GM06990 (cell line): ENCODE results near the gene METRN.

Experiments
- DNase-seq: peaks from one replicate; pipeline ENCODE4 v3.0.0-alpha.2; 2011; ENCODE audit not compliant: insufficient read length; ENCODE audit errors: extremely low read depth
- H3K27me3 ChIP-seq: replicated peaks from 2 replicates; pipeline ENCODE4 v1.6.0; 2011; ENCODE audit warnings: low read length; ENCODE audit not compliant: control insufficient read depth, insufficient read depth
- H3K36me3 ChIP-seq: 2 replicates; pipeline ENCODE4 v1.5.1; 2011; ENCODE audit warnings: low read length; ENCODE audit not compliant: control insufficient read depth, insufficient read depth
- H3K4me3 ChIP-seq: replicated peaks from 2 replicates; pipeline ENCODE4 v1.5.1; 2011; ENCODE audit warnings: low read depth, mild to moderate bottlenecking, control low read depth, low read length
- TF ChIP-seq, protein P1 (sequence below): IDR thresholded peaks from 2 replicates; pipeline ENCODE4 v1.5.1; 2011; ENCODE audit warnings: low read length, control low read depth, mild to moderate bottlenecking, inconsistent platforms; ENCODE audit not compliant: insufficient read depth, poor library complexity, severe bottlenecking

METRN gene

DNA sequence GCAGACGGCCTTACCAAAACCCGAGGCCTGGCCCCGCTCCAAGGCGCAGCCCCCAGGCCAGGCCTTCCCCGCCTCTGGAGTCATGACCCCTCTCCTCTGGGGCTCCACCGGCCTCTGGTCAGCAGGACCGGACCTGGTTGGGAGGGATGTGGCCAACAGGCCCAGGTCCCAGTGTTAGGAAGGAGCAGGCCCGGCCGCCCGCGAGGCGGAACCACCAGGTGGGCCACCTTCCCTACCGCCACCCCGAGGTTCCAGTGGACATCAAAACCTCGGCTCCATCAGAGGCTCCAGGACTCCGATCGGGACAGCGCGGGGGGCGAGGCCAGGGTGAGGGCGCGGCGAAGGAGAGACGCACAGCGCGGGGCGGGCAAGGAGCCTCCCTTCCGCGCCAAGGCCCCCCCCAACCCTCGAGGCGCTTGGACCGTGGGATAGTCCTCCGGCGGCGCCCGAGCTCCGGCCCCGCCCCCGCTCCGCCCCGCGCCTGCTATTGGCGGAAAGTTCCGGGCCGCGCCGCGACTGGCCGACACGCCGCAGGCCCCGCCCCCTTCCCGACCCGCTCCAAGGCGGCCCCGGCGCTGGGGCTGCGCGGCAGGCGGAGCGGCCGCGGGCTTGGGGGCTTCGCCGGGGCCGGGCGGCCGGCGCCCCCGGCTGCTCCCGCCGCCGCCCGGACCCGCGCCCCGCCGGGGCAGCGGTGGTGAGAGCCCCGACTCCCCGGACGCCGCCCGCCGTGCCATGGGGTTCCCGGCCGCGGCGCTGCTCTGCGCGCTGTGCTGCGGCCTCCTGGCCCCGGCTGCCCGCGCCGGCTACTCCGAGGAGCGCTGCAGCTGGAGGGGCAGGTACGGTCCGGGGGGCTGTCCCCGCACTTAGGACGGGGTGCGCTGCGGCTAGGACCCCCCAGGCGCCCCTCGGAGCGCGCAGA, at the start of gene METRN:
METRN (plus strand) TSS at position 561 of the 919 bp plus-strand sequence; CDS start at position 733, 172 bp downstream.
- H3K4me3 ChIP-seq = peak within 1 kb of the TSS; percentile 58
- DNase-seq = peak; percentile 86
- H3K36me3 ChIP-seq = no peaks in the 10 kb centered on the region
- H3K27me3 ChIP-seq = peaks cover 2% of the 10 kb centered on the region; the same call in 1 of the 2 replicates
- TF ChIP-seq, protein P1, sequence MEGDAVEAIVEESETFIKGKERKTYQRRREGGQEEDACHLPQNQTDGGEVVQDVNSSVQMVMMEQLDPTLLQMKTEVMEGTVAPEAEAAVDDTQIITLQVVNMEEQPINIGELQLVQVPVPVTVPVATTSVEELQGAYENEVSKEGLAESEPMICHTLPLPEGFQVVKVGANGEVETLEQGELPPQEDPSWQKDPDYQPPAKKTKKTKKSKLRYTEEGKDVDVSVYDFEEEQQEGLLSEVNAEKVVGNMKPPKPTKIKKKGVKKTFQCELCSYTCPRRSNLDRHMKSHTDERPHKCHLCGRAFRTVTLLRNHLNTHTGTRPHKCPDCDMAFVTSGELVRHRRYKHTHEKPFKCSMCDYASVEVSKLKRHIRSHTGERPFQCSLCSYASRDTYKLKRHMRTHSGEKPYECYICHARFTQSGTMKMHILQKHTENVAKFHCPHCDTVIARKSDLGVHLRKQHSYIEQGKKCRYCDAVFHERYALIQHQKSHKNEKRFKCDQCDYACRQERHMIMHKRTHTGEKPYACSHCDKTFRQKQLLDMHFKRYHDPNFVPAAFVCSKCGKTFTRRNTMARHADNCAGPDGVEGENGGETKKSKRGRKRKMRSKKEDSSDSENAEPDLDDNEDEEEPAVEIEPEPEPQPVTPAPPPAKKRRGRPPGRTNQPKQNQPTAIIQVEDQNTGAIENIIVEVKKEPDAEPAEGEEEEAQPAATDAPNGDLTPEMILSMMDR = no peak

DNA sequence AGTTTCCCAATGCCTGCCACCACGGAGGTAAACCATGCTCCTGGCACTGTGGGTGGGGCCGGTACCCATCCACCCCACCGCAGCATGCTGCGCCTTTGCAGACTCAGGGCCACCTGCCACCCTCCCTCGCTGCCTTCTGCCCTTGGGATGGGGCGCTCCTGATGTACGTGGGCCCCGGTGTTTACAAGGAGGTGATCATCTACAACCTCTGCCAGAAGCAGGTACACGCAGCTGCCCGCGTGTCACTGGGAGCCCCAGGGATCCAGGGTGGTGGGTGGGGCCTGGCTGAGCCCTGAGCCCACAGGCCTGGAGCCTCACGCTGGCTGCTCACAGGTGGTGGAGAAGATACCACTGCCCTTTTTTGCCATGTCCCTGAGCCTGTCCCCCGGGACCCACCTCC, 48.3 kb upstream of the METRN start:
- TF ChIP-seq, protein P1 = no peak
- H3K36me3 ChIP-seq = peaks cover 18% of the 10 kb centered on the region
- no peak for DNase-seq
- H3K4me3 ChIP-seq = no peak overlapping the region
- no peaks in the 10 kb centered on the region for H3K27me3 ChIP-seq

DNA sequence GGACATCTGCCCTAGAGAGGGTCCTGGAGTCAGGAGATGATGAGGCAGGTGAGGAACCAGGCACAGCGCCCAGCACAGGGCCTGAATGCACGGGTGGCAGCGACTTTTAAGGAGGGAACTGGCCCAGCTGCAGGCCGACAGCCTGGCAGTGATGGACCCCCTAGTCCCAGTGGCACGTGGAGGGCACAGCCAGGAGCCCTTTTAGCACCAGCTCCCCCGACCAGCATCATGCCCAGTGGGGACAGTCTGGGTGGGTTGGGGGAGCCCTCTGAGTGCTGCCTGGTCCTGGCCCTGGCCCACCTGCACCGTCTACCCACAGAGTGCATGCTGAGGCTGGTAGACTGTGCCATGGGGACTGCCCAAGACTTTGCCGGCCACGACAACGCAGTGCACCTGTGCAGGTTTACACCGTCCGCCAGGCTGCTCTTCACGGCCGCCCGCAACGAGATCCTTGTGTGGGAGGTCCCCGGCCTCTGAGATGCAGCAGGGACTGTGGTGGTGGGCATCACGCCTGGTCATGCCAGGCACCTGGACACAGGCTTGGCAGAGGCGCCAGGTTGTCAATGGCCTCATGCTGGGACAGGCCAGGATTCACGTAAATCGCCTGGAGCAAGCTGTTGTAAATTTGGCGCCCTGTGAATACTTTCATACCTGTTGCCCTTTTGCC, 47.7 kb upstream of the METRN start:
- DNase-seq = no peak
- no peak overlapping the region for H3K4me3 ChIP-seq
- H3K27me3 ChIP-seq = no peaks in the 10 kb centered on the region
- TF ChIP-seq, protein P1 = no peak
- peaks cover 19% of the 10 kb centered on the region for H3K36me3 ChIP-seq

DNA sequence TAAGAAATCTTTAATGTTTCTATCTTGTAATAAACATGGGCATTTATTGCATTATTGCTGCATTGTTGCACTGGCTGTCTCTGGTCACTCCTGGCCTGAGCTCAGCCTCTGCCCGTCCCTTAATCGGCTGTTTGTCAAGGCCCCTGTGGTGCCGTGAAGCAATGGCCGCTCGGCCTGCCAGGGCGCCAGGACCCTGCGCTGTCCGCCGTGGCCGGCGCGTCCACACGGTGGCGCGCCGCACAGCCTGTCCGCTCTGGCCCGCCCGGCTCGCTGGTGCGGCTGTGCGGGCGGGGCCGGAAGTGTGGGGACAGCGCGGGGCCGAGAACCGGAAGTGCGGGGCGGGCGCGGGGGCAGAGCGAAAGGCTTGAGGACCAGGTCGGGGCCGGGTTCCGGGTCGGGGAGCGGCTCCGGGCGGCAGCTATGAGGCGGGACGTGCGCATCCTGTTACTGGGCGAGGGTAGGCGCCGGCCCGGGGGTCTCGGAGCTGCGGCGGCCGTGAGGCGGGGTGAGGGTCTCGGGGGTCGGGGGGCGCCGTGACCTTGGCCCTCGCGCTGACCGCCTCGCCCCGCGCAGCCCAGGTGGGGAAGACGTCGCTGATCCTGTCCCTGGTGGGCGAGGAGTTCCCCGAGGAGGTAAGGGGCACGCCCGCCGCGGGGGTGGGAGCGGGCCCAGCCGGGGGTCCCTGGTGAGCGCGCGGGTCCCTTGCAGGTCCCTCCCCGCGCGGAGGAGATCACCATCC, 47.0 kb upstream of the METRN start, which contains the start of gene RHOT2:
RHOT2 (plus strand) TSS at position 353 of the 739 bp plus-strand sequence; CDS start at position 421, 68 bp downstream.
- TF ChIP-seq, protein P1 = peak; percentile 30
- H3K27me3 ChIP-seq = no peaks in the 10 kb centered on the region
- H3K4me3 ChIP-seq = peak within 1 kb of the TSS; percentile 69
- peak; percentile 95 for DNase-seq
- peaks cover 24% of the 10 kb centered on the region for H3K36me3 ChIP-seq

DNA sequence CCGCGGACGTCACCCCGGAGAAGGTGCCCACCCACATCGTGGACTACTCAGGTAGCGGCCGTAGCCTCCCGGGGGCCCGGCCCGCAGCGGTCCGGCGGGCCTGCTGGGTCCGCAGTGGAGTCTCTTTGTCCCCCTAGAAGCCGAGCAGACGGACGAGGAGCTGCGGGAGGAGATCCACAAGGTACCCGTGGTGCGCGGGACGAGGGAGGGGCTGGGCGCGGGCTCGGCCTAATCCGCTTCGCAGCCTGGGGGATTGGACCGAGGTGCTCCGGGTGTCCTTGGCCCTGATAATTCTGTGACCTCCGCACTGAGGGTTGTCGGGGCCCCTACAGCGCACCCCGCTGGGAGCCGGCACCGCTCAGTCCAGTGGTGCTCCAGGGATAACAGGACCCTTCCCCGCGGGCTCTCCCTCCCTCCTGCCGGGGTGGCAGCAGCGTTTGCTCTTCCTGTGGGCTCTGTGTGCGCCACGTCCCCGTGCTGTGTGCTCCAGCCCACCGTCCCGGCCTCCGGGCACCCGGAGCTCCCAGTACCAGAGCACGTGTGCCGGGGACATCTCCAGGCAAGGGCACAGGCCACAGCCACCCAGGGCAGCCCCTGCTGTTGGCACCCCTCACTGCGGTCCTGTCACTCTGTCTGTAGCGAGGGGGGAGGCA, 46.3 kb upstream of the METRN start:
- Histone ChIP-seq H3K36me3 (peaks cover 30% of the 10 kb centered on the region), H3K27me3 (no peaks in the 10 kb centered on the region), H3K4me3 (peak overlapping the region; percentile 69)
- TF ChIP-seq, protein P1 = no peak
- DNase-seq = no peak
